SK-N-SH (cell line): Measurements from ENCODE around the gene PCYT2. TPM values are rescaled to one million over a fixed set of nuclear protein-coding genes. Genes with fewer than 3 reads are reported as not detected.

Source experiments
- CTCF ChIA-PET: fragments of 300-600, 350-600 bp; formaldehyde crosslinking; extraction: SDS; loops from one replicate; lab custom pipeline; 2021; lab: Yijun Ruan, JAX
- POLR2A ChIA-PET: fragments of 350-600 bp; sonication (Branson Sonifier 250); formaldehyde crosslinking; extraction: SDS; loops from one replicate; lab custom pipeline; 2020; ENCODE audit warnings: antibody characterized with exemption, inconsistent platforms; lab: Yijun Ruan, JAX
- DNase-seq: peaks from one replicate; pipeline ENCODE4 v3.0.0; 2012
- H2AFZ ChIP-seq: fragments of 200-600 bp; sonication (generic); 2 replicates; pipeline ENCODE4 v1.8.1; 2016; ENCODE audit warnings: antibody characterized with exemption, mild to moderate bottlenecking, low read depth
- H3F3A ChIP-seq: fragments of 200-600 bp; sonication (generic); replicated peaks from 2 replicates; pipeline ENCODE3; 2016; ENCODE audit warnings: antibody characterized with exemption, mild to moderate bottlenecking; ENCODE audit not compliant: insufficient read depth
- H3K27ac ChIP-seq, 2 experiments: fragments of 200-500 bp in 1 of 2; fragments of 200-600 bp in 1 of 2; sonication (Bioruptor generic) in 1 of 2; sonication (generic), shearing (Covaris generic) in 1 of 2; 2 replicates each; pipeline versions ENCODE4 v1.5.1 to v1.6.1; 2014 to 2016; ENCODE audit warnings: low read depth in 2 of 2, inconsistent platforms in 1 of 2, low read length in 1 of 2, mild to moderate bottlenecking in 1 of 2, mixed read lengths in 1 of 2
- H3K27me3 ChIP-seq: fragments of 200-600 bp; sonication (generic), shearing (Covaris generic); 2 replicates; pipeline ENCODE4 v1.6.1; 2016; ENCODE audit warnings: mixed run types; ENCODE audit not compliant: insufficient read depth
- H3K36me3 ChIP-seq, 2 experiments: fragments of 200-500 bp in 1 of 2; fragments of 200-600 bp in 1 of 2; sonication (Bioruptor generic) in 1 of 2; sonication (generic) in 1 of 2; replicated peaks in 1 of 2; 2 replicates each; pipeline versions ENCODE3 to v1.5.1; 2014 to 2016; ENCODE audit warnings: low read length in 1 of 2, mild to moderate bottlenecking in 1 of 2; ENCODE audit not compliant: insufficient read depth in 2 of 2, control insufficient read depth in 1 of 2
- H3K4me1 ChIP-seq, 2 experiments: fragments of 200-500 bp in 1 of 2; fragments of 200-600 bp in 1 of 2; sonication (Bioruptor generic) in 1 of 2; sonication (generic), shearing (Covaris generic) in 1 of 2; 2 replicates each; pipeline versions ENCODE4 v1.5.1 to v1.6.1; 2014 to 2016; ENCODE audit warnings: low read depth in 1 of 2, low read length in 1 of 2, mixed run types in 1 of 2; ENCODE audit not compliant: insufficient read depth in 2 of 2, control insufficient read depth in 1 of 2
- H3K4me2 ChIP-seq: fragments of 200-600 bp; sonication (generic), shearing (Covaris generic); 2 replicates; pipeline ENCODE4 v1.6.1; 2017; ENCODE audit warnings: mixed run types
- H3K4me3 ChIP-seq, 2 experiments: fragments of 200-500 bp in 1 of 2; fragments of 200-600 bp in 1 of 2; sonication (Bioruptor generic) in 1 of 2; sonication (generic), shearing (Covaris generic) in 1 of 2; 2 replicates each; pipeline versions ENCODE4 v1.5.1 to v1.8.1; 2014 to 2016; ENCODE audit warnings: low read depth in 2 of 2, inconsistent platforms in 1 of 2, low read length in 1 of 2, mild to moderate bottlenecking in 1 of 2, mixed read lengths in 1 of 2, moderate library complexity in 1 of 2
- H3K79me2 ChIP-seq: fragments of 200-600 bp; sonication (generic); 2 replicates; pipeline ENCODE4 v1.8.1; 2017; ENCODE audit warnings: mild to moderate bottlenecking; ENCODE audit not compliant: insufficient read depth
- H3K9ac ChIP-seq: fragments of 200-600 bp; sonication (generic); 2 replicates; pipeline ENCODE4 v1.6.1; 2017; ENCODE audit warnings: mixed run types
- H3K9me2 ChIP-seq: fragments of 200-600 bp; sonication (generic); 2 replicates; pipeline ENCODE4 v1.6.1; 2017; ENCODE audit warnings: mixed run types
- H3K9me3 ChIP-seq: fragments of 200-600 bp; sonication (generic); 2 replicates; pipeline ENCODE4 v1.6.1; 2017; ENCODE audit warnings: mixed run types, mild to moderate bottlenecking, moderate library complexity
- H4K20me1 ChIP-seq: fragments of 200-600 bp; sonication (generic); 2 replicates; pipeline ENCODE4 v1.6.1; 2017; ENCODE audit warnings: mild to moderate bottlenecking, mixed run types; ENCODE audit not compliant: insufficient read depth
- CTCF ChIP-seq: fragments of 200-600 bp; sonication (generic); IDR thresholded peaks from 2 replicates; pipeline ENCODE4 v1.6.1; 2017; ENCODE audit warnings: antibody characterized with exemption, mild to moderate bottlenecking, moderate library complexity
- ELF1 ChIP-seq: IDR thresholded peaks from 2 replicates; pipeline ENCODE4 v1.4.0; 2012
- EP300 ChIP-seq, 2 experiments: IDR thresholded peaks; 2 replicates each; pipeline versions ENCODE4 v1.4.0 to v1.6.1; 2012; ENCODE audit warnings: borderline replicate concordance in 1 of 2, low read depth in 1 of 2, low read length in 1 of 2
- FOXJ3 ChIP-seq: sonication (generic); formaldehyde crosslinking; IDR thresholded peaks from 2 replicates; pipeline ENCODE4 v1.5.1; 2020; ENCODE audit warnings: mild to moderate bottlenecking, missing genetic modification reagents
- FOXM1 ChIP-seq: IDR thresholded peaks from 2 replicates; pipeline ENCODE4 v1.4.0; 2012; ENCODE audit warnings: low read depth, mild to moderate bottlenecking
- GABPA ChIP-seq: IDR thresholded peaks from 2 replicates; pipeline ENCODE4 v1.4.0; 2012; ENCODE audit warnings: low read depth, mild to moderate bottlenecking
- NFIC ChIP-seq: IDR thresholded peaks from 2 replicates; pipeline ENCODE4 v1.4.0; 2012; ENCODE audit warnings: borderline replicate concordance
- RAD21 ChIP-seq: IDR thresholded peaks from 2 replicates; pipeline ENCODE4 v1.6.1; 2012; ENCODE audit warnings: mild to moderate bottlenecking, low read length
- RCOR1 ChIP-seq: fragments of 150-350 bp; IDR thresholded peaks from 2 replicates; pipeline ENCODE4 v1.6.1; 2017; ENCODE audit warnings: antibody characterized with exemption, low read length
- RXRA ChIP-seq: IDR thresholded peaks from 2 replicates; pipeline ENCODE4 v1.4.0; 2012; ENCODE audit warnings: low read depth, mild to moderate bottlenecking, borderline replicate concordance
- SMC3 ChIP-seq: IDR thresholded peaks from 2 replicates; pipeline ENCODE4 v1.6.1; 2012; ENCODE audit warnings: low read depth, low read length, improper control_type of control experiment
- TAF1 ChIP-seq: IDR thresholded peaks from 2 replicates; pipeline ENCODE4 v1.6.1; 2012; ENCODE audit warnings: low read depth, mild to moderate bottlenecking, low read length, moderate library complexity, borderline replicate concordance
- WGBS: methylation state at CpG from one replicate; pipeline ENCODE4 v1.1.6; 2017; ENCODE audit warnings: low lambda C conversion rate; 5-methylcytosine and 5-hydroxymethylcytosine counted together
- polyA plus RNA-seq, 3 experiments: library from polyadenylated mRNA; depleted of rRNA; stranded (reverse); fragments of >200 nt; gene quantifications; 2 replicates each; pipeline ENCODE4 v1.2.3, GENCODE V29; 2012
- TF ChIP-seq, protein P1 (sequence below): IDR thresholded peaks from 2 replicates; pipeline ENCODE4 v1.4.0; 2012; ENCODE audit warnings: low read depth, borderline replicate concordance

The PCYT2 gene
- polyA plus RNA-seq, 1 of the 3 experiments (the other 2 are of a cell fraction) = 46.2 TPM

DNA sequence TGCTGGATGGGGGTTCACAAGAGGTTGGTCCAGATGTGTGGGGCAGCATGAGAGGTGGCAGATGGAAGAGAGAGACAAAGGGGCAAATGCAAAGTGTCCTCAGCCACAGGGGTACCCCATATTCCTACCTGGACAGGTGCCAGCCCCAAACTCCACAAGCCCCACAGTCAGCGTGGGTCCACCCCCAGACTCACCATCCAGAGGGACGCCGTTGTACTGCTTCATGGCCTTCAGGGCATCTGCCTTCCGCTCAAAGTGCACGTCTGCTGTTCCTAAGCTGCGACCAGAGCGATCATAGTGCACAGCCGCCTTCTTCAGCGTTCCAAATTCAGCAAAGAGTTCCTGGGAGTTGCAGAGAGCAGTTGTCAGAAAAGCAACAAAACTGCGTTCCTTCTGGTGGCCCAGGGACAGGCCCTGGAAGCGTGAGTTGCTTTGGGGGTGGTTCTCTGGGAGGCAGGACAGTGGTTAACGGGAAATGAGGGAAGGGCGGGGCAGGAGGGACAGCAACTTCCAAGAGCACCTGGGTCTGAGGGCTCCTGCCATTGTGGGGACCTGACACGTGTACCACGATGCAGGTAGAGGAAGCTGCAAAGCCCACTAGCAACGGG, 22.1 kb downstream of the PCYT2 start:
- no peak overlapping the region for H3K4me3 ChIP-seq
- no peak overlapping the region; the same call in 1 of the 2 replicates for H3K9ac ChIP-seq
- no peak overlapping the region for H2AFZ ChIP-seq
- peaks cover 44 to 57% of the 10 kb centered on the region in 2 experiments for H3K36me3 ChIP-seq
- H3K27ac ChIP-seq = no peak overlapping the region; a peak in 1 of 4 replicates
- POLR2A ChIA-PET = no interaction called here
- peaks cover 89% of the 10 kb centered on the region for H3K79me2 ChIP-seq
- peaks cover 23% of the 10 kb centered on the region; the same call in 1 of the 2 replicates for H4K20me1 ChIP-seq
- CTCF ChIA-PET = interaction anchor here (0.8 to 2.3 kb wide), 4 partner anchors 18 to 141 kb away, joined by 3 to 7 read pairs (median 6); no protein-coding TSS in a partner anchor
- H3K4me2 ChIP-seq = no peak overlapping the region
- no peaks in the 10 kb centered on the region for H3K9me3 ChIP-seq
- H3K9me2 ChIP-seq = no peaks in the 10 kb centered on the region
- no peaks in the 10 kb centered on the region for H3K27me3 ChIP-seq
- WGBS = 98% methylated on average over 15 of the region's 16 CpGs
- DNase-seq = no peak
- H3F3A ChIP-seq = peaks cover 27% of the 10 kb centered on the region
- peaks cover 12 to 19% of the 10 kb centered on the region in 2 experiments for H3K4me1 ChIP-seq
- TF ChIP-seq EP300 (IDR thresholded peaks at IDR 0.05; ENCODE audit: borderline replicate concordance in 1 of 2, low read depth in 1 of 2, low read length in 1 of 2) = no peak

- H3K9me2 ChIP-seq = no peaks in the 10 kb centered on the region
- H3K27me3 ChIP-seq = no peaks in the 10 kb centered on the region
- TF ChIP-seq TAF1 (no peak), SMC3 (no peak), CTCF (no peak), NFIC (no peak), GABPA (no peak), ELF1 (no peak), RCOR1 (no peak), FOXM1 (no peak), RAD21 (no peak), RXRA (no peak), FOXJ3 (CRISPR knock-in tag) (no peak)
- TF ChIP-seq, protein P1, sequence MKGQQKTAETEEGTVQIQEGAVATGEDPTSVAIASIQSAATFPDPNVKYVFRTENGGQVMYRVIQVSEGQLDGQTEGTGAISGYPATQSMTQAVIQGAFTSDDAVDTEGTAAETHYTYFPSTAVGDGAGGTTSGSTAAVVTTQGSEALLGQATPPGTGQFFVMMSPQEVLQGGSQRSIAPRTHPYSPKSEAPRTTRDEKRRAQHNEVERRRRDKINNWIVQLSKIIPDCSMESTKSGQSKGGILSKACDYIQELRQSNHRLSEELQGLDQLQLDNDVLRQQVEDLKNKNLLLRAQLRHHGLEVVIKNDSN = no peak
- DNase-seq = peak; percentile 14
- no peak overlapping the region for H3K4me3 ChIP-seq
- no peak overlapping the region for H3K9ac ChIP-seq
- H4K20me1 ChIP-seq = peaks cover 23% of the 10 kb centered on the region; the same call in 1 of the 2 replicates
- ChIA-PET POLR2A (no interaction called here), CTCF (interaction anchor here (0.8 to 1.5 kb wide), 4 partner anchors 19 to 133 kb away, joined by 3 to 6 read pairs (median 4); no protein-coding TSS in a partner anchor)
- no peaks in the 10 kb centered on the region for H3K9me3 ChIP-seq
- H3K27ac ChIP-seq = no peak overlapping the region
- peaks cover 23% of the 10 kb centered on the region for H3F3A ChIP-seq
- peaks cover 83% of the 10 kb centered on the region for H3K79me2 ChIP-seq
- 96% methylated on average over 44 of the region's 44 CpGs for WGBS
- H3K4me1 ChIP-seq = peaks cover 12 to 19% of the 10 kb centered on the region in 2 experiments
- H2AFZ ChIP-seq = no peak overlapping the region
- peaks cover 50 to 58% of the 10 kb centered on the region in 2 experiments for H3K36me3 ChIP-seq
- H3K4me2 ChIP-seq = no peak overlapping the region
Observed at GRCh38 chr17:81888105-81888987, 22.9 kb downstream of the PCYT2 start.
